NCI-H82 (cell line): ENCODE data around the gene PLCE1.

Source experiments
- DNase-seq: peaks from one replicate; lab custom pipeline; 2025; lab: John Stamatoyannopoulos, UW

PLCE1 gene

DNA sequence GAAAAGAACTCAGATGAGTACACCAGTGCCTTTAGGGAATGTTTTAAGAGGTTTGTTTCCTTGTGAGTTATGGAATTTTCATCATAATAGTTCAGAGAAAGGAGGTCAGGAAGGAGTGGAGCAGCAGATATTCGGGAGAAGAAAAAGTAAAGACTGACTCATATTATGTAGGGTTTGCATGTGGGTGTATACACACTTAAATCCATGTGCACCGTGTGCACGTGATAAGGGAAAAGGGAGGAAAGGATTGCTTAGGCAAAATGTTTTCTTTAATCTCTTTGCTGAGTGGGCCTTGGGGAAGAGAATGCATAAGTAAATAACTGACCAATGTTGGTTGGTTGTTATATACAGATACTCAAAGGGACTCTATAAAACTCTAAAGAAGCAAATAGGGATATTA, 30.2 kb downstream of the PLCE1 start:
- no peak for DNase-seq

DNA sequence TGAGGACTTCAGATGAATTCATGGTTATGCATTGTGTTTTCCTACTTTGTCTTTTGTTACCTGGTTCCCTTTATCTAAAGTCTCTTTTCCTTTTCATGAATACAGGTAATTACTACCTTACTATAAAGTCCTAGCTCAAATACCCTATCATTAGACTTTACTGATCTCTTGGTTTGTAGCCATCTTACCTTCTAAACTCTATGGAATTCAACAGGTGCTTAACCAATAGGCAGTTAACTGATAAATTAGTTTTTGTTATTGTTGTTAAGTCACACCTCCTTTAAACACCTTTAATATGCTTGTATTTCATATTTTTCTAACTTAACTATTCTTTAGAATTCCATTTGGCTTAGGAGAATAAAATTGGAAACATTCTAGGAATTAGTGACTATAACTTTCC, 30.7 kb downstream of the PLCE1 start:
- no peak for DNase-seq

DNA sequence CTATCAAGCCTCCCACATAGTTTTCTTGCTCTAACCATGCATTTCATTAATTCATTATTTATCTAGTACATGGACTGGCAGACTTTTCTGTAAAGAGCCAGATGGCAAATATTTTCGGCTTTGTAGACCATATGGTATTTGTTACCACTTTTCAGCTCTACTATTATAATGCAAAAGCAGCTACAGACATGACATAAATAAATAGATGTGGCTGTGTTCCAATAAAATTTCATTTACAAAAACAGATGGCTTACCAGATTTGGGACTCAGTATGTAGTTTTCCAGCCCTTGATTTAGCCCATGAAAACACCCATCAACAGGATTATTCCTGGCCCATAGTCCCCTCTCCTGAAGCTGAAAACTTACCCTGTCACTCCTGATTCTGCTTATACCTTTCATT, 32.1 kb downstream of the PLCE1 start:
- no peak for DNase-seq

DNA sequence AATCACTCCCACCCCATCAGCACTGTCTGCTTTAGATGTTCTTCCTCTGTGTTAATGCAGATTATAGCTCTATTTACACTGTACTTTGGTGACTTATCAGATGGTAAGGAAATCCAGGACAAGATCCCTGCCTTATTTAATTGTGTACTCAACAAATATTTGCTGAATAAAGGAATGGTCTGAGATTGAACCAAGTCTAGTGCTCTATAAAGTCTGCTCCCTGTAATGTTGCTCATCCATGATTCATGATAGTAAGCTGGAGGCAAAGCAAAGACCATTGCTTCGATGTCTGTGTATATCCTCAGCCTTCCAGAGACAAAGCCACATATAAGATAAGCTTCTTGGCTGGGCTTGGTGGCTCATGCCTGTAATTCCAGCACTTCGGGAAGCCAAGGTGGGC, 33.5 kb downstream of the PLCE1 start:
- DNase-seq: no peak

DNA sequence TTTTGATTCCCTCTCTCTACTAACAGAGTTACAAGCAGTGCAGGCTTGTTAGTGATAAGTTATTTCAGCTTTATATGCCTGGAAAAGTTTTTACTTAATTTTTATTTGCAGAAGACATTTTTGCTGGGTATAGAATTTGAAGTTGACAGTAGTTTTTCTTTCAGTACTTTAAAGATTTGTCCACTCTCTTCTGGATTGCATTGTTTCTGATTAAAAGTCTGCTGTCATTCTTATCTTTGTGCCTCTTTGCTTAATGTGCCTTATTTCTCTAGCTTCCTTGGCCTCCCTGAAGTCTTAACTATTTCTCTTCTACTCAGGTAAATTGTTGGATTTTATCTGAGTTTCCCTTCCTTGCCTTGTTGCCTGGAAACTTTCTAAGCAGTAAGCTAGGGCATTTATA, 36.2 kb downstream of the PLCE1 start:
- no peak for DNase-seq

DNA sequence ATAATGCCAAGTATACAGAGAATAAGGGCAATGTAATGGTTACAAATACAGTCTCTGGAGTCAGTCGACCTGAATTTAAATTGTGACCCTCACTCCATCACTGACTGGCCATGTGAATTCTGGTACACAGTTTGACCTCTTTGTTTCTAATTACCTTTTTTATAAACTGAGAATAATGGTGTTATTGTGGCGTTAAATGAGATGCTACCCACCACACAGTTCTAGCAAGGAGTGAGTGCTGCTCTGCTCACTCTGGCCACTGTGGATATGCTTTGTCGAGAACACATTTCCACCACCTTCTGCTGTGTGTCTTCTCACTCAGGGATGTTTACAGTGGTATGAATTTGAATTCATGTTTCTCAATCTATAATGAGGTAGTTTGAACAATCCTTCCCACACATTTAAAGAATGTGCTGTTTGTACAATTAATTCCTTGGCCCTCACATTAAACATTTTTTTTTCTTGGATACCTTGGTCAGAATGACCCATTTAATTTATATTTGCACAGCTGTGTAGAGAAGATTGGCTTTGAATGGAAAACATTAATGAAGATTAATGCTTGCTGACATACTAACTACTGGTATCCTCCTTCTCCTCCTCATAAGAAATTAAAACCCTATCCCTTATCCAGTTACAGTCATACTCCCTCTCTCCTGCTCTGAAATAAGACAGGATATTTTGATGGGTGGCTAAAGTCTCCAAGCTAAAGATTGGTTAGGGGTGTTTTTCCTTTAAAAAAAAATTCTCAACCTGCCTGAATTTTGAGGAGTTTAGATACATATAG, 42.4 kb downstream of the PLCE1 start:
- DNase-seq: peak; percentile 54

DNA sequence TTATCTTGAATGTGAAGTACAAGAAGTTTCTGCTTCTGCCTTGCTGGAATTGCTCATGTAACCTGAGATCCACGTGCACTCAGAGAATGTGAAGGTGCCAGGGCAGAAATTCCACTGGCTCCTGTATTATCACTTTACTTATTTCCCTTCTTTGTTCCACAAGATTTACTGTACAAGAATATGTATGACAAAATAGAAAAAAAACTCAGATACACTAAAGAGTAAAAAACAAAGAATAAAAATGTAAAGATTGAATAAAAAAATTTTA, 43.0 kb downstream of the PLCE1 start:
- peak; percentile 36 for DNase-seq

DNA sequence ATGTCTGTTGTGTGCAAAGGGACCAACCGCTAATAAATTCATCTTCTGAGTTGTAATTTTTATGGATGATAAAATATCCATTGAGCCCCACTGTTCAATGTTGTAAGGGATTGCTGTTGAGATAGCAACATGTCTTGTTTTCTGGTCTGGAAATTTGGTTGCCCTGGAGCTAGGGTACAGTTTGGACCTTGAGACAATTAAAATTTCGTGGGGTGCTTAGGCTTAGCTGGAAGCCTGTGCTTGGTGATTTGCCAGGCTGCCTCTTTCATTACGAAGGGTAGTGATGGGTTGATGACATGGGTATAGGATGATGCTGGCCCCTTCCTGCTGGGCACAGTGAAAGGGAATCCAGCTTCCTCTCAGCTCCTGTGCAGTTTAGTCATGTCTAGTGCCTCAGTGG, 43.6 kb downstream of the PLCE1 start:
- no peak for DNase-seq

DNA sequence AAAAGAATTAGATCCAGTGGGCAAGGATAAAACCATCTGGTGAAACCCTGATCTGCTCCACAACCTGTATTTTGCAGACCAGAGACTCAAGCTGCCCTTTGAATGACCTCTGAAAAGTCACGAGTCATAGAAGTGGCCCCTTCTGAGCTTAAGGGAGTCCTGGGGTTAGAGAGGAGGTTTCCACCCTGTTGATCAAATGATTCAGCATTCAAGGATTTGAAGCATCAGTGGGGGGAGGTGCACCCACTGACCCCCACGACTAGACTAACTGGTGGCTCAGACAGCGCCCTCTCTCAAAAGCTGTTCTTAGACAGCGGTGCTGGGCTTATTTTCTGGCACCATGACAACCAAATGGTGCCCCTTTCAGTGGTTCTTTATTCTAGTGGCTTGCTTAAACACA, 44.3 kb downstream of the PLCE1 start:
- DNase-seq: peak; percentile 12

DNA sequence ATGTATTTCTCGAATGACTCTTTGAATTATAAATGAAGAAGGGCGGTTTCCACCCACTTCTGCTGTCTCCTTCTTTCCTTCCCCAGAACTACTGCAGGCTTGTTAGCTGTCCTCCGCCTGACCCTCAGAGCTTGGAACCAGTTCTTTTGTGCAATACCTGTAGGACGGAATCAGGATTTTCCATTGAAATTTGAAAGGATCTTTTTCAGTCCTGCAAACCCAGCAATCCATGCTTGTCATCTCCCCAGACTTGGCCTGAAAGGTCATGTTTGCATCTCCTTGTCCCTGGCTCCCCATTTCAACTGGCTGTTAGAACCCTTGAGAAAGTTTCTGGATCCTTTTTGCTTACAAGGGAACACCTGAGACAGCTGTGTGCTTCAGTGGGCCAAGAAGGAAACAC, 47.5 kb downstream of the PLCE1 start:
- no peak for DNase-seq

DNA sequence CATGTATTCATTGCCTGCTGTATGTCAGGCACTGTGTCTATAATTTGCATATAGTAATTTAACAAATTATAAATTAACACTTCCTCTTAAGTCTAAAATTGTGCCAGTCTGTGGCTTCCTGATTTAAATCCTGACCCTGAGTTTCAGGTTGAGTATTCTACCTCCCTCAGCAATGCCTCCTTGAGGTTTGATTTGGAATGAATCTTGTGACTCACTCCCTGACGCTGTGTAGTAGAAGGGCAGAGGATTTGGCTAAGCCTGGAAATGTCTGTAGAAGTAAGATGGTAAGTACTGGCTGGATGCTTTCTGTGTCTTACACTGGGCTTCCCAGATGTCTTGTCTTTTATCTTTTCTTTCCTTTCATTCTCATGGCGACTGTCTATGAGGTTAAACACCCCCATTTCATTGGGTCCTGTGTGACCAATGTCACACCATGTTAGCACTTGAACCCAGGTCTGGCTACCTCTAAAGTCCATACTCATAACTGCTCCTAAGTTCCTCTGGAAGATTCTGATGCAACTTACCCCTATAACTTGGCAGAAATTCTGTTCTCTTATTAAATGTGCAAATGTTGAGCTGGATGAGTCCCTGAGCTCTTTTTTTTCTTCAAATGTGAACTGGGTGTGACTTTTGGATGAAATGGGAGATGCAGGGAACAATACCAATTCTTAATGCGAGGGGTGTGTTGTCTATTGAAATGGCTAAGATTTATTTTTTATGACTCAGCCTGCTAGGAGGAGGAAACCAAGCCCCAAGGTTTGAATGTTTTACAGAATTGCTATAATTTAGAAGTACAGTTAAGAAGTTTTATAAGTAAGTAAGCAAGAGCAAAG, 48.5 kb downstream of the PLCE1 start:
- DNase-seq: peak; percentile 7

DNA sequence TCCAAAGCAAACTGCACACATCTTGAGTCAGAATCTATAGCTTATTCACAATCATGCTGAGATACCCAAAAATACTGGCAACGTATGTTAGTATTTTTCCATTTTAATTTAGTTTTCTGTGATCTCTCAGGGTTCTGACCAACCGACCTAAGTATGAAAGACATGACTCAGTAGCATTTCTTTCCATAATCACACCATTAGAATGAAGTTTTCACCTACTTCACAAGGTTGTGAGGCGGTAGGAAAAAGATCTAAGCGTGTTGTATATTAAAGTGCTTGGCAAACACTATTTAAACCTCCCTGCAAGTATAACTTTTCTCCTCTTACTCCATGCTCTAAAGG, 49.1 kb downstream of the PLCE1 start:
- DNase-seq: no peak
